GM10248 (cell line): ENCODE results near the gene COX18.

Experiments
- CTCF ChIA-PET: fragments of 300-600 bp; sonication (Branson Sonifier 250); formaldehyde crosslinking; extraction: SDS; loops from one replicate; lab custom pipeline; 2021; ENCODE audit warnings: antibody characterized with exemption; lab: Yijun Ruan, JAX
- POLR2A ChIA-PET: fragments of 350-650 bp; sonication (Branson Sonifier 250); formaldehyde crosslinking; extraction: SDS; loops from one replicate; lab custom pipeline; 2020; ENCODE audit warnings: antibody characterized with exemption; lab: Yijun Ruan, JAX
- DNase-seq: peaks from one replicate; pipeline ENCODE4 v3.0.0; 2012; ENCODE audit errors: extremely low spot score
- CTCF ChIP-seq: IDR thresholded peaks from 2 replicates; pipeline ENCODE4 v1.5.1; 2012; ENCODE audit warnings: mild to moderate bottlenecking, low read depth; ENCODE audit errors: extremely low read depth, missing control alignments, control extremely low read depth

COX18 gene

GRCh38 chr4:73006286-73006990 lies 63.1 kb downstream of the COX18 start:
- ChIA-PET CTCF (no interaction called here), POLR2A (no interaction called here)
- TF ChIP-seq CTCF: no peak
- DNase-seq: peak; percentile 20

GRCh38 chr4:73005514-73005913 lies 64.0 kb downstream of the COX18 start:
- CTCF ChIA-PET: no interaction called here
- DNase-seq: no peak
- no peak for TF ChIP-seq CTCF
- POLR2A ChIA-PET: no interaction called here
